Measurements from ENCODE around the gene UIMC1.

DNA sequence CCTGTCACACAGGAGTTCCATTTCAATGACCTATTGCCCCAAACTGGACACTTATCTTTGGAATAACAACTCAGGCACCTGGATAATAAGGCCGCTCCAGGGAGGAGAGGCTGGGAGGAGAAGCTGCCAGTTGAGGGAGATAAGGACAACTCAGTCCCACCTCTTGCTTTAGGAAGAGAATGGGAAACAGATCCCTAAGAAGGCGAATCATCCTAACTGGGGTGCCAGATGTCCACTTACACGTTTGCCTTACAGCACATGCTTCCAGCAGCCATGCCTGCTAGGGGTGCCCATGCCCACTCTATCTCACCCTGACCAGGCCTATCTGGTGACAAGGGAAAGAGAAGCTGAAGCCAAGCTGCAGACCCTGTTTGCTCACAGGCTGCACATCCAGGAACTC is 113.9 kb downstream of the UIMC1 start:
- TF ChIP-seq, protein P1, sequence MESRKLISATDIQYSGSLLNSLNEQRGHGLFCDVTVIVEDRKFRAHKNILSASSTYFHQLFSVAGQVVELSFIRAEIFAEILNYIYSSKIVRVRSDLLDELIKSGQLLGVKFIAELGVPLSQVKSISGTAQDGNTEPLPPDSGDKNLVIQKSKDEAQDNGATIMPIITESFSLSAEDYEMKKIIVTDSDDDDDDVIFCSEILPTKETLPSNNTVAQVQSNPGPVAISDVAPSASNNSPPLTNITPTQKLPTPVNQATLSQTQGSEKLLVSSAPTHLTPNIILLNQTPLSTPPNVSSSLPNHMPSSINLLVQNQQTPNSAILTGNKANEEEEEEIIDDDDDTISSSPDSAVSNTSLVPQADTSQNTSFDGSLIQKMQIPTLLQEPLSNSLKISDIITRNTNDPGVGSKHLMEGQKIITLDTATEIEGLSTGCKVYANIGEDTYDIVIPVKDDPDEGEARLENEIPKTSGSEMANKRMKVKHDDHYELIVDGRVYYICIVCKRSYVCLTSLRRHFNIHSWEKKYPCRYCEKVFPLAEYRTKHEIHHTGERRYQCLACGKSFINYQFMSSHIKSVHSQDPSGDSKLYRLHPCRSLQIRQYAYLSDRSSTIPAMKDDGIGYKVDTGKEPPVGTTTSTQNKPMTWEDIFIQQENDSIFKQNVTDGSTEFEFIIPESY (IDR thresholded peaks at IDR 0.05; ENCODE audit: extremely low read depth, insufficient replicate concordance, low read length): no peak
- TF ChIP-seq EGR1 (IDR thresholded peaks at IDR 0.05; ENCODE audit: low read depth): no peak
- TF ChIP-seq, protein P2, sequence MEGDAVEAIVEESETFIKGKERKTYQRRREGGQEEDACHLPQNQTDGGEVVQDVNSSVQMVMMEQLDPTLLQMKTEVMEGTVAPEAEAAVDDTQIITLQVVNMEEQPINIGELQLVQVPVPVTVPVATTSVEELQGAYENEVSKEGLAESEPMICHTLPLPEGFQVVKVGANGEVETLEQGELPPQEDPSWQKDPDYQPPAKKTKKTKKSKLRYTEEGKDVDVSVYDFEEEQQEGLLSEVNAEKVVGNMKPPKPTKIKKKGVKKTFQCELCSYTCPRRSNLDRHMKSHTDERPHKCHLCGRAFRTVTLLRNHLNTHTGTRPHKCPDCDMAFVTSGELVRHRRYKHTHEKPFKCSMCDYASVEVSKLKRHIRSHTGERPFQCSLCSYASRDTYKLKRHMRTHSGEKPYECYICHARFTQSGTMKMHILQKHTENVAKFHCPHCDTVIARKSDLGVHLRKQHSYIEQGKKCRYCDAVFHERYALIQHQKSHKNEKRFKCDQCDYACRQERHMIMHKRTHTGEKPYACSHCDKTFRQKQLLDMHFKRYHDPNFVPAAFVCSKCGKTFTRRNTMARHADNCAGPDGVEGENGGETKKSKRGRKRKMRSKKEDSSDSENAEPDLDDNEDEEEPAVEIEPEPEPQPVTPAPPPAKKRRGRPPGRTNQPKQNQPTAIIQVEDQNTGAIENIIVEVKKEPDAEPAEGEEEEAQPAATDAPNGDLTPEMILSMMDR (IDR thresholded peaks at IDR 0.05 in 2 of 3, conservative IDR thresholded peaks at IDR 0.05 in 1 of 3; ENCODE audit: borderline replicate concordance in 1 of 3, insufficient read depth in 1 of 3, low read depth in 2 of 3, low read length in 2 of 3): no peak

Measured in HCT116 (cell line).